ENCODE data around the gene CTSL. TPM values are rescaled to one million over a fixed set of nuclear protein-coding genes. Genes with fewer than 3 reads are reported as not detected.

CTSL gene
- polyA plus RNA-seq, 1 donor (not counting 4 experiments of a cell fraction or from before 2014, with no cell fraction given), result 121 TPM

- H3K9ac ChIP-seq (ENCODE audit: control insufficient read depth, extremely low read depth, insufficient read depth, low read length), result no peak overlapping the region
- no peak for DNase-seq (ENCODE audit: low read depth, low spot score)
- H3K4me1 ChIP-seq (ENCODE audit: control insufficient read depth, extremely low read depth, insufficient read depth, low read length), result peaks cover 13% of the 10 kb centered on the region
- no peak for FAIRE-seq
- no peaks in the 10 kb centered on the region for H4K20me1 ChIP-seq (ENCODE audit: control insufficient read depth, extremely low read depth, insufficient read depth, low read length)
- no peak overlapping the region for H3K4me3 ChIP-seq (ENCODE audit: control insufficient read depth in 2 of 3, extremely low read depth in 1 of 3, insufficient read depth in 2 of 3, low read depth in 1 of 3, low read length in 3 of 3)
- no peak overlapping the region for H3K4me2 ChIP-seq (ENCODE audit: control insufficient read depth, extremely low read depth, insufficient read depth, low read depth, low read length)
- H3K9me3 ChIP-seq (ENCODE audit: control insufficient read depth, low read depth, low read length), result no peaks in the 10 kb centered on the region
- H3K36me3 ChIP-seq (ENCODE audit: control insufficient read depth in 2 of 2, extremely low read depth in 1 of 2, insufficient read depth in 2 of 2, low read length in 2 of 2), result no peaks in the 10 kb centered on the region
- no peak overlapping the region for H2AFZ ChIP-seq (ENCODE audit: control insufficient read depth, low read length)
- TF ChIP-seq EZH2 (IDR thresholded peaks at IDR 0.05; ENCODE audit: low read length), result no peak
- no peak for TF ChIP-seq CTCF (optimal IDR thresholded peaks at IDR 0.05 in 1 of 3, IDR thresholded peaks at IDR 0.05 in 1 of 3, conservative IDR thresholded peaks at IDR 0.05 in 1 of 3; ENCODE audit: extremely low read depth in 1 of 3, insufficient read depth in 2 of 3, low read length in 3 of 3)
- H3K27me3 ChIP-seq (ENCODE audit: control insufficient read depth, extremely low read depth, insufficient read depth, low read length), result no peaks in the 10 kb centered on the region
- H3K79me2 ChIP-seq (ENCODE audit: control insufficient read depth, insufficient read depth, low read length), result no peaks in the 10 kb centered on the region
- H3K9me1 ChIP-seq (ENCODE audit: control insufficient read depth, extremely low read depth, insufficient read depth, low read length), result no peaks in the 10 kb centered on the region
- H3K27ac ChIP-seq (ENCODE audit: control insufficient read depth, insufficient read depth, low read length), result no peak overlapping the region
- dilution Hi-C loops (cut with MboI; ENCODE audit: extremely low pct_ligation_motif_present, low sequenced_read_pairs), result loop anchor here (25.0 kb wide), 1 partner anchor 111 kb away; no protein-coding TSS in a partner anchor
Measured at GRCh38 chr9:87701491-87701890, 24.4 kb upstream of the CTSL start.

GRCh38 chr9:87701931-87702421, 23.9 kb upstream of the CTSL start:
- dilution Hi-C loops (cut with MboI; ENCODE audit: extremely low pct_ligation_motif_present, low sequenced_read_pairs), result loop anchor here (25.0 kb wide), 1 partner anchor 110 kb away; no protein-coding TSS in a partner anchor
- no peak for DNase-seq (ENCODE audit: low read depth, low spot score)
- H3K4me3 ChIP-seq (ENCODE audit: control insufficient read depth in 2 of 3, extremely low read depth in 1 of 3, insufficient read depth in 2 of 3, low read depth in 1 of 3, low read length in 3 of 3), result no peak overlapping the region
- H3K9me1 ChIP-seq (ENCODE audit: control insufficient read depth, extremely low read depth, insufficient read depth, low read length), result no peaks in the 10 kb centered on the region
- H3K79me2 ChIP-seq (ENCODE audit: control insufficient read depth, insufficient read depth, low read length), result no peaks in the 10 kb centered on the region
- no peak overlapping the region for H3K4me2 ChIP-seq (ENCODE audit: control insufficient read depth, extremely low read depth, insufficient read depth, low read depth, low read length)
- no peak overlapping the region for H3K27ac ChIP-seq (ENCODE audit: control insufficient read depth, insufficient read depth, low read length)
- no peak for FAIRE-seq
- peaks cover 0 to 4% of the 10 kb centered on the region in 2 experiments for H3K36me3 ChIP-seq (ENCODE audit: control insufficient read depth in 2 of 2, extremely low read depth in 1 of 2, insufficient read depth in 2 of 2, low read length in 2 of 2)
- H4K20me1 ChIP-seq (ENCODE audit: control insufficient read depth, extremely low read depth, insufficient read depth, low read length), result no peaks in the 10 kb centered on the region
- TF ChIP-seq CTCF (optimal IDR thresholded peaks at IDR 0.05 in 1 of 3, IDR thresholded peaks at IDR 0.05 in 1 of 3, conservative IDR thresholded peaks at IDR 0.05 in 1 of 3; ENCODE audit: extremely low read depth in 1 of 3, insufficient read depth in 2 of 3, low read length in 3 of 3) (no peak), EZH2 (IDR thresholded peaks at IDR 0.05; ENCODE audit: low read length) (no peak)
- peaks cover 13% of the 10 kb centered on the region for H3K4me1 ChIP-seq (ENCODE audit: control insufficient read depth, extremely low read depth, insufficient read depth, low read length)
- no peak overlapping the region for H2AFZ ChIP-seq (ENCODE audit: control insufficient read depth, low read length)
- no peaks in the 10 kb centered on the region for H3K9me3 ChIP-seq (ENCODE audit: control insufficient read depth, low read depth, low read length)
- no peak overlapping the region for H3K9ac ChIP-seq (ENCODE audit: control insufficient read depth, extremely low read depth, insufficient read depth, low read length)
- no peaks in the 10 kb centered on the region for H3K27me3 ChIP-seq (ENCODE audit: control insufficient read depth, extremely low read depth, insufficient read depth, low read length)

Measured in keratinocyte (primary cell).